NCI-H2107 treated with DMSO at 0.1 percent for 48 hours (cell line): ENCODE data around the gene GCNA.
"Not testable (repeated sequence)": the region's sequence is repeated elsewhere in the genome, so short reads cannot be mapped to it uniquely, and the experiment has no call there.

Experiments used
- DNase-seq: peaks from one replicate; lab custom pipeline; 2025; ENCODE audit not compliant: unreplicated experiment; lab: John Stamatoyannopoulos, UW

GCNA gene

DNA sequence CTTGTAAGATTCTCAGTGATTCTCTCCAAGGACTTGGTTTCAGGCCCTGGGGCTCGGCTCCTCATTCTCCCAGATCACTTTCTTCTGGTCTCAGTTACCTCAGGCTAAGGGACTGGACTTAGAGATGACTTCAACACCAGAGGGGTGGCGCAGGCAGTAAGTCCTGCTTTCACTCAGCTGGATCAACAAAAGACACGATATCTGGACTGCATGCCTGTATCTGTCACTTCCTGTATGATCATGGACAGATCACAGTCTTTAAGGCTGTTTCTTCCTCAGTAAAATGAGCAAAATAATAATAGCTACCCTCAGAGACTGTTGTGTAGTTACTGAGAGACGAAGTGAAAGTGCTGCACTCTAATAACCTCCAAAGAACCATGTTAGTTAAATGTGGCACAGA is 59.6 kb downstream of the GCNA start:
- no peak for DNase-seq

DNA sequence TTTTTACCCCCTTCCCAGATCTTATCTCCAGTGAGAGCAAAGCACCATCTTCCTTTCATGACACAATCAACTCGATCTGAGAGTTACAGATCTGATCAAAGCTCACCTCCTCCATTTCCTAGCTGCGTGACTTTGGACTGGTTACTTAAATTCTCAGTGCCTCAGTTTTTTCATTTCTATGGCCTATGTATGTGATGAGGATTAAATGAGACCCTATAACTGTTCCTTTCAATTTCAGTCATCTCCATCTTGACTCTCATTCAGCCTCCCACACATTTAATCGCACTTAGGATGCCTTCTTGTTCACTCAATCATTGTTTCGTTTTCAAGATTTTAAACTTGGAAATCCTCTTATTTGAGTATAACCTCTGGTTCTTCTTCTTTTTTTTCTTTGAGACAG is 60.2 kb downstream of the GCNA start:
- DNase-seq: no peak

DNA sequence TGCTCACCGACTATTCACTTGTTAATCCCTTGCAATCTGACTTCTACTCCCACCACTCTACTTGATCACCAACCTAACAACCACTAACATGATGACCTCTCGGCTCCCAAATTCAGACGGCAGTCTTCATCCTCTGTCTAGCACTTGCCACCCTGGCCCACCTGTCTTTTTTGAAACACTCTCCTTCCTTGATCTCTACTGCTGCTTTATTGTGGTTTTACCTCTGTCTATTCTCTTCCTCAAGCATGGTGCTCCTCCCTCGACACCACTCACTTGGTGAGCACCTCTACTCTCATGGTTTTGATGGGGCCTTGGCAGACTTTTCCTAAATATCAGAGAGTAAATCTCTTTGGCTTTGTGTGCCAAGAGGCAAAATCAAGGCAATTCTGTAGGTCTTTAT is 61.8 kb downstream of the GCNA start:
- no peak for DNase-seq

DNA sequence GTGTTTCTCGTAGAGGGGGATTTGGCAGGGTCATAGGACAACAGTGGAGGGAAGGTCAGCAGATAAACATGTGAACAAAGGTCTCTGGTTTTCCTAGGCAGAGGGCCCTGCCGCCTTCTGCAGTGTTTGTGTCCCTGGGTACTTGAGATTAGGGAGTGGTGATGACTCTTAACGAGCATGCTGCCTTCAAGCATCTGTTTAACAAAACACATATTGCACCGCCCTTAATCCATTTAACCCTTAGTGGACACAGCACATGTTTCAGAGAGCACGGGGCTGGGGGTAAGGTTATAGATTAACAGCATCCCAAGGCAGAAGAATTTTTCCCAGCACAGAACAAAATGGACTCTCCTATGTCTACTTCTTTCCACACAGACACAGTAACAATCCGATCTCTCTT is 66.2 kb downstream of the GCNA start:
- not testable (repeated sequence) for DNase-seq

DNA sequence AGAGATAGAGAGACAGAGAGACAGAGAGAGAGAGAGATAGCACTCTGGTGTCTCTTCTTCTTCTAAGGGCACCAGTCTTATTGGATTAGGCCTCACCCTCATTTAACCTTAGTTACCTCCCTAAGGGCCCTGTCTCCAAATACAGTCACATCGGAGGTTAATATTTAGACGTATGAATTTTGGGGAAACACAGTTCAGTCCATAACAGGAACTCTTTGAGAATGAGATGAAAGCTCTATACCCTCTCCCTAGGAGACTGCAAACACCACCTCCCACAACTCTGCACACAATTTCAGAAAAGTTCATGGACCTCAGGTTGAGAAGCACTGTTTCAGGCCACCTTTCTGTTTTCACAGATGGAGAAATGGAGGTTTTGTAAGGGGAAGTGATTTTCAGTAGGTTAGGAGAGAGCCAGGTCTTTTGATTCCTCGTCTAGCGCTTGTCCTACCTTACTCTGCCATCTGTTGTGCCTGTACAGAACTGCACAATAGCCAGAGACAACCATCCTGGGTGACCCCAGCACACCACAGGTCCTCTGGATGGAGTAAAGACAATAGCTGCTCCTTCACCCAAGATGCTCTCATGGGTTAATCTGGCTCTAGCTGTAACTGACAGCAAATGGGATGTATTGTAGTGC is 72.2 kb downstream of the GCNA start:
- DNase-seq: peak; percentile 9

DNA sequence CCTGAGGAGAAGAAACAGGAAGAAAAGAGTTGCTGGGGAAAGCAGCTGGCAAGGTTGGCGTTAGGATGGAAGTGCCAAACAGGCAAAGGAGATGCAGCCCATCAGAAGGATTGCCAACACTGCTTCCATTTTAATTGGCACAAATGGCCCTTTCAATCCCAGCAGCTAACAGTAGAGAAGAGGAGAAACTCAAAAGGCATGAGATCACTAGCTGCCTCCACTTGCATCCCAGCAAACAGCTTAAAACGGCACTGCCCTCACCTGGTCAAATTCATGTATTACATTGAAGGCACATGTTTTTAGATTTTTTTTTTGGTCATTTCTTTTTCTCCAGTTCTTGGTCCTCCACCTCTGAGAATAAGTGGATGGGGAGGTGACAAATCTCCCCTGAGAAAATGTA is 74.2 kb downstream of the GCNA start:
- DNase-seq: peak; percentile 51

DNA sequence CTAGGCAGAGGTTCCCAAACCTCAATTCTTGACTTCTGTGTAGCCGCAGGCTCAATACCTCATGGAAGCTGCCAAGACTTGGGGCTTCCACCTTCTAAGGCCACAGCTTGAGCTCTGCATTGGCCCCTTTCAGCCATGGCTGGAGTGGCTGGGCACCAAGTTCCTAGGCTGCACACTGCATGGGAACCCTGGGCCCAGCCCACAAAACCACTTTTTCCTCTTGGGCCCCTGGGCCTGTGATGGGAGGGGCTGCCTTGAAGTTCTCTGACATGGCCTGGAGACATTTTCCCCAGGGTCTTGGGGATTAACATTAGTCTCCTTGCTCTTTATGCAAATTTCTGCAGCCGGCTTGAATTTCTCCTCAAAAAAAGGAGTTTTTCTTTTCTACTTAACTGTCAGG is 75.1 kb downstream of the GCNA start:
- no peak for DNase-seq

DNA sequence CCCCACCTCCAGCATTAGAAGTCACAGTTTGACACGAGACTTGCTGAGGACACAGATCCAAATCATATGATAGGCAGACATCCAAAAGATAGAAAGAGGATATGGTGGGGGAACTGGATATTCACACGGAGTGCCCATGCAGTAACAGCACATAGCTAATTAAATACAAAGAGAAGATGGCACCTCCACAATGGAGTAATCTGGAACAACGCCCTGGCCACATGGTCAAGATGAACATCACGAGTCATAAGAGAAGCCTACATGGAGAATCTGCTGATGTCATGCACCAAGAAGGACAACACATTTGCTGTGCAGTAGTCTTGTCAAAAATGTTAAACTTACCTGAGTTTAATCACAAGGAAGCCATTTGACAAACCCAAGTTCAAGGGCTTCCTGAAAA is 79.0 kb downstream of the GCNA start:
- DNase-seq: no peak

DNA sequence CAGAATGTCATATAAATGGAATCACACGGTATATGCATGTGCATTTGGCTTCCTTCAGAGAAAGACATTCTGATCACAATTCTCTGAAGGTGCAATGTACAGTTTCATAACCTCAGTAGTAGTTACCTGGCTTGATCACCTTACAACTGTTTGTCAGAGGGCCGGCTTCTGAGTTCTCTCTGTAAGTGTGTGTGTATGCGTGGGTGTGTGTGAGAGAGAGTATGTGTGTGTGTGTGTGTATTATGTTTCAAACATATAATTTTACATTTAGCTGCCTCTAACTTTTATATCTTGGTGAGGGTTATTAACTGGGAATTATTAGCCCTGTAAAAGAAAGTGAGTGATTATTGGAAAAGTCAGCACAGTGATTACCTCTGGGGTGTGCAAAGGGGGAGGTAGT is 81.1 kb downstream of the GCNA start:
- no peak for DNase-seq

DNA sequence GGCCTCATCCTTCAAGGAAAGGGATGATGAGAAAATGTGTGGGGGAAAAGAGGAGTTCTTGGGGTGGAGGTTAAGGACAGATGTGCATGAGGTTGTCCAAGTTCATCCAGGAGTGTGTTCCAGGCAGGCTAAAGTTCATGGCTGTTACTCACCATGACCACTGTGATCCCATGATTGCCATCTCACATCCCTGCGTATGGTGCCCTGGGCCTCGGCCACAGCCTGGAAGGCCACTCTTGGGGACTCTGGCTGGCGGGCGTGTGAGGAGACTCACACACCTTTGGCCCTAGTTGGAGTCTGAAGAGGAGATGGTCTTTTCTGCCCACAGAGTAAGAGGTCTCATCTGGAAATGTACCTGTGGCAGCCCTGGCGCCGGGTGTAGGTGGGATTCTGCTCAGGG is 81.7 kb downstream of the GCNA start:
- no peak for DNase-seq

DNA sequence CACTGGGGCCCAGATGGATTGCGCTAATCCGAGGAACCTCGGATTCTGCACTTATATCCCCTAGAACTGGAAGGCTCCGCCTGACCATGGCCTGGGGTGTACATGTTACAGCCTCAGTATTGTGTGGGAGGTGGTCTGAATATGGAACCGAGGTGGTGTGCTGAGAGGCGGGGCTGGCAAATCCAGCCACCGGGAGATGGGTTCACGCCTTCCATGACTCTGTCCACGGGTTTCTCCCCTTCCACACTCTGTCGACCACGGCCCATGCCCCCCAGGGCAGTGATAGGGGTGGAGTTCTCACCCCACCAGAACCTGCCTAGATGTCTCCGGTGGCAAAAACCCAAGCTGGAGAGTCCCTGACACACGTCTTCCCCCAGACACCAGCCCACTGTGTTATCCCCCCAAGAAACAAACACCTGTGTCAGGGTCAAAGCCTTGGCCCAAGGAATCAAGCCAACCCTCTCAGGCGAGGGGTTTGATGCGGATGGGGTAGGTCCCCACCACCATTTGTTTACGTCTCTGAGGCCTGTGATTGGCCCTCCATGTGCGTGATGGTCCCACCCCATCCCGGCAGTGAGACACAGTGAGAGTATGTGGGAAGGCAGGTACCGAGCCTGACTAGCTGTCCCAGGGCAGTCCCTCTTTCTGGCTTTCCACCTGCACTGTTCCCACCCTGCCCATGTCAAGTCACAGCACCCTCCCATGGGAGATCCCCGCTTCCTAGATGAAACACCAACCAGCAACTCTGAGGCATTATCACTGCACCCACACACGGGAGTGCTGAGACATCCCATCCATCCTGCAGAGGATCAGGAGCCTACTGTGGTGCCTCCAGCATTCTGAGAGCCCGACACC is 82.6 kb downstream of the GCNA start:
- no peak for DNase-seq

DNA sequence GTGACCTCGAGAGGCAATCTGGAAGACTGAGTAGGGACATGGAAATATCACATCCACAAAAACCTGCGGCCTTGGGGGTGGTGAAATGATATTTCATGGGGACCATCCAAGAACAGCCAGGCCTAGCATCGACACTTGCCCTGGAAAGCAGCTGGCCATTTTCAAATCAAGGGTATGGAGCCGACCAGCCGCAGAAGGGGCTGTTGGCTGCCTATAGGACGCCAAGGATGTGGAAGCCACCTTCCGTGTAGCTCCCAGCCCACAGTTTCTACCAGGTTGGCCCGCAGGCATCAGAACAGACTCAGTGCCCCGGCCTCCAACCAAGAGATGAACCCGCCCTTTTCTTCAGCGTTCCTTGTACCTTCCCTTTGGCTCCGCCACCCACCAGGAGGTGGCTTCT is 83.7 kb downstream of the GCNA start:
- no peak for DNase-seq

DNA sequence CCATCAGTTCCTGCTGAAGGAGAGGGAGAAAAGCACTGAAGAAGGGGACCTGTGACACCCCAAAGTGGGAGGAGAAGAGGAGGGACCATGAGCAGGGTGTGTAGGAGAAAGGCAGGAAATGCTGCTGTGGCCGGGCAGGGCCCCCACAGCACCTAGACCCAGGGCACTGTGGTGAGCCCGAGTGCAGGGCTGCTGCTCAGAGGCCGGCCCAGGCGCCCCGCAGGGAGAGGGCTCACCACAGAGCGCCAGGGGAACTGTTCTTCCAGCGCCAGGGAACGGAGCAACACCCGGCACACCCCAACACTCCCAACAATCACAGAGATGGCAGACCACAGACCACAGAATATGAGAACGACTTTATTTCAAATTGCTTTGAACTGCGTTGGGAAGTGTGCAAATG is 84.4 kb downstream of the GCNA start:
- DNase-seq: not testable (repeated sequence)
